B cell (primary cell): ENCODE data around the gene EFHD2.

Source experiments
- CTCF ChIP-seq: fragments of 200-600 bp; IDR thresholded peaks from one replicate; pipeline ENCODE4 v1.8.0; 2022; ENCODE audit warnings: antibody characterized with exemption, mild to moderate bottlenecking
- EZH2 ChIP-seq: IDR thresholded peaks from 2 replicates; pipeline ENCODE4 v1.6.1; 2012; ENCODE audit warnings: borderline replicate concordance, low read depth, mild to moderate bottlenecking, moderate library complexity, low read length; ENCODE audit not compliant: insufficient read depth, poor library complexity, severe bottlenecking

GRCh38 chr1:15385420-15385819 is 24.3 kb upstream of the EFHD2 start:
- no peak for TF ChIP-seq EZH2
- no peak for TF ChIP-seq CTCF
